Measurements from ENCODE around the gene THG1L.

- TF ChIP-seq CTCF (IDR thresholded peaks at IDR 0.05; ENCODE audit: low read depth, low read length) (no peak), EZH2phosphoT487 (IDR thresholded peaks at IDR 0.05; ENCODE audit: low read depth) (no peak)
Measured at GRCh38 chr5:157778121-157778805, 47.0 kb downstream of the THG1L start.

All from OCI-LY3 (cell line).